ENCODE measurements around the gene MGLL. TPM values are rescaled to one million over a fixed set of nuclear protein-coding genes. Genes with fewer than 3 reads are reported as not detected.

The MGLL gene
- total RNA-seq, 1 donor from 2014 or later, result 0.97 TPM

GRCh38 chr3:127692501-127693335 lies 129.6 kb downstream of the MGLL start:
- H3K4me3 Mint-ChIP-seq (ENCODE audit: unreplicated experiment), result no peak overlapping the region
- H3K9me3 Mint-ChIP-seq (ENCODE audit: unreplicated experiment), result no peaks in the 10 kb centered on the region
- no peak for DNase-seq (ENCODE audit: low spot score)
- H3K36me3 Mint-ChIP-seq (ENCODE audit: low read depth, unreplicated experiment), result no peaks in the 10 kb centered on the region
- no peaks in the 10 kb centered on the region for H3K4me1 Mint-ChIP-seq (ENCODE audit: unreplicated experiment)
- H3K27ac Mint-ChIP-seq (ENCODE audit: unreplicated experiment), result no peak overlapping the region
- no peak for TF ChIP-seq CTCF (IDR thresholded peaks at IDR 0.05; ENCODE audit: unreplicated experiment)
- H3K27me3 Mint-ChIP-seq (ENCODE audit: unreplicated experiment), result peaks cover 2% of the 10 kb centered on the region

GRCh38 chr3:127691974-127692373 lies 130.3 kb downstream of the MGLL start:
- Mint-ChIP-seq H3K4me1 (ENCODE audit: unreplicated experiment) (no peaks in the 10 kb centered on the region), H3K4me3 (ENCODE audit: unreplicated experiment) (no peak overlapping the region), H3K27ac (ENCODE audit: unreplicated experiment) (no peak overlapping the region), H3K27me3 (ENCODE audit: unreplicated experiment) (peaks cover 2% of the 10 kb centered on the region), H3K9me3 (ENCODE audit: unreplicated experiment) (no peaks in the 10 kb centered on the region), H3K36me3 (ENCODE audit: low read depth, unreplicated experiment) (no peaks in the 10 kb centered on the region)
- TF ChIP-seq CTCF (IDR thresholded peaks at IDR 0.05; ENCODE audit: unreplicated experiment), result no peak
- no peak for DNase-seq (ENCODE audit: low spot score)

GRCh38 chr3:127691489-127691888 lies 130.8 kb downstream of the MGLL start:
- H3K9me3 Mint-ChIP-seq (ENCODE audit: unreplicated experiment), result no peaks in the 10 kb centered on the region
- no peak for TF ChIP-seq CTCF (IDR thresholded peaks at IDR 0.05; ENCODE audit: unreplicated experiment)
- H3K4me1 Mint-ChIP-seq (ENCODE audit: unreplicated experiment), result no peaks in the 10 kb centered on the region
- H3K4me3 Mint-ChIP-seq (ENCODE audit: unreplicated experiment), result no peak overlapping the region
- DNase-seq (ENCODE audit: low spot score), result no peak
- H3K27me3 Mint-ChIP-seq (ENCODE audit: unreplicated experiment), result peaks cover 2% of the 10 kb centered on the region
- H3K36me3 Mint-ChIP-seq (ENCODE audit: low read depth, unreplicated experiment), result no peaks in the 10 kb centered on the region
- H3K27ac Mint-ChIP-seq (ENCODE audit: unreplicated experiment), result no peak overlapping the region

- H3K36me3 Mint-ChIP-seq (ENCODE audit: low read depth, unreplicated experiment), result no peaks in the 10 kb centered on the region
- no peaks in the 10 kb centered on the region for H3K9me3 Mint-ChIP-seq (ENCODE audit: unreplicated experiment)
- no peaks in the 10 kb centered on the region for H3K4me1 Mint-ChIP-seq (ENCODE audit: unreplicated experiment)
- H3K4me3 Mint-ChIP-seq (ENCODE audit: unreplicated experiment), result no peak overlapping the region
- H3K27ac Mint-ChIP-seq (ENCODE audit: unreplicated experiment), result no peak overlapping the region
- DNase-seq (ENCODE audit: low spot score), result peak; percentile 68
- TF ChIP-seq CTCF (IDR thresholded peaks at IDR 0.05; ENCODE audit: unreplicated experiment), result peak; percentile 61
- H3K27me3 Mint-ChIP-seq (ENCODE audit: unreplicated experiment), result peaks cover 2% of the 10 kb centered on the region
Observed at GRCh38 chr3:127690823-127691452, 131.4 kb downstream of the MGLL start.

GRCh38 chr3:127690106-127690505 lies 132.2 kb downstream of the MGLL start:
- H3K27ac Mint-ChIP-seq (ENCODE audit: unreplicated experiment), result no peak overlapping the region
- H3K9me3 Mint-ChIP-seq (ENCODE audit: unreplicated experiment), result no peaks in the 10 kb centered on the region
- H3K4me1 Mint-ChIP-seq (ENCODE audit: unreplicated experiment), result no peaks in the 10 kb centered on the region
- TF ChIP-seq CTCF (IDR thresholded peaks at IDR 0.05; ENCODE audit: unreplicated experiment), result no peak
- no peak for DNase-seq (ENCODE audit: low spot score)
- peaks cover 2% of the 10 kb centered on the region for H3K27me3 Mint-ChIP-seq (ENCODE audit: unreplicated experiment)
- no peak overlapping the region for H3K4me3 Mint-ChIP-seq (ENCODE audit: unreplicated experiment)
- H3K36me3 Mint-ChIP-seq (ENCODE audit: low read depth, unreplicated experiment), result no peaks in the 10 kb centered on the region
